ENCODE results near the gene LDLR. TPM values are rescaled to one million over a fixed set of nuclear protein-coding genes. Genes with fewer than 3 reads are reported as not detected.
"Not testable (repeated sequence)": the region's sequence is repeated elsewhere in the genome, so short reads cannot be mapped to it uniquely, and the experiment has no call there.

Gene LDLR
- total and polyA plus RNA-seq, 2 donors (not counting 3 experiments of a cell fraction or from before 2014, with no cell fraction given), result 142 to 174 TPM

GRCh38 chr19:11096210-11096841 lies 7.1 kb downstream of the LDLR start:
- dilution Hi-C loops (cut with MboI; ENCODE audit: extremely low pct_ligation_motif_present, low sequenced_read_pairs), result no loop called here
- CTCF ChIA-PET, result interaction anchor here (1.1 to 3.9 kb wide), 4 partner anchors 11 to 160 kb away, joined by 4 to 30 read pairs (median 6); no protein-coding TSS in a partner anchor
- Histone ChIP-seq H4K20me1 (replicated peaks; ENCODE audit: control insufficient read depth, extremely low read depth, insufficient read depth, low read length) (peaks cover 5% of the 10 kb centered on the region), H3K4me1 (ENCODE audit: control insufficient read depth, extremely low read depth, insufficient read depth, low read length) (peaks cover 62% of the 10 kb centered on the region), H3K4me3 (replicated peaks in 1 of 3; ENCODE audit: insufficient read depth in 1 of 3, low read depth in 1 of 3, low read length in 3 of 3) (peak overlapping the region in 1 of 3 experiments; percentile 29), H3K9me1 (replicated peaks; ENCODE audit: control insufficient read depth, extremely low read depth, insufficient read depth, low read length) (no peaks in the 10 kb centered on the region), H3K9ac (replicated peaks; ENCODE audit: extremely low read depth, insufficient read depth, low read length) (peak overlapping the region; percentile 44), H3K36me3 (ENCODE audit: control insufficient read depth in 2 of 2, extremely low read depth in 1 of 2, insufficient read depth in 2 of 2, low read length in 2 of 2) (peaks cover 3 to 6% of the 10 kb centered on the region in 2 experiments), H3K9me3 (replicated peaks; ENCODE audit: control insufficient read depth, insufficient read depth, low read length) (no peaks in the 10 kb centered on the region), H2AFZ (ENCODE audit: low read depth, low read length) (no peak overlapping the region), H3K27me3 (ENCODE audit: control insufficient read depth in 2 of 2, insufficient read depth in 2 of 2, low read length in 2 of 2) (no peaks in the 10 kb centered on the region), H3K4me2 (ENCODE audit: insufficient read depth, low read length) (peak overlapping the region; percentile 80), H3K27ac (ENCODE audit: insufficient read depth, low read depth, low read length) (peak overlapping the region; percentile 97), H3K79me2 (ENCODE audit: control insufficient read depth, insufficient read depth, low read length) (peaks cover 87% of the 10 kb centered on the region)
- POLR2A ChIA-PET, result interaction anchor here (0.6 to 1.6 kb wide), 2 partner anchors 10 to 109 kb away, joined by 3 to 10 read pairs; no protein-coding TSS in a partner anchor
- TF ChIP-seq, protein P1, sequence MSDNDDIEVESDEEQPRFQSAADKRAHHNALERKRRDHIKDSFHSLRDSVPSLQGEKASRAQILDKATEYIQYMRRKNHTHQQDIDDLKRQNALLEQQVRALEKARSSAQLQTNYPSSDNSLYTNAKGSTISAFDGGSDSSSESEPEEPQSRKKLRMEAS (IDR thresholded peaks at IDR 0.05; ENCODE audit: insufficient read depth, insufficient read length), result no peak
- peak; percentile 23 for TF ChIP-seq POLR2A (IDR thresholded peaks at IDR 0.05; ENCODE audit: low read depth, low read length)
- TF ChIP-seq FOS (IDR thresholded peaks at IDR 0.05; ENCODE audit: borderline replicate concordance, insufficient read depth, low read length), result peak; percentile 72
- no peak for TF ChIP-seq EZH2 (IDR thresholded peaks at IDR 0.05; ENCODE audit: borderline replicate concordance, low read depth, low read length, severe bottlenecking)
- no peak for TF ChIP-seq CTCF (IDR thresholded peaks at IDR 0.05; ENCODE audit: extremely low read depth in 1 of 2, insufficient read depth in 1 of 2, low read depth in 1 of 2, low read length in 2 of 2)
- TF ChIP-seq JUN (IDR thresholded peaks at IDR 0.05; ENCODE audit: borderline replicate concordance, insufficient read depth, insufficient read length, low read depth), result peak; percentile 75
- TF ChIP-seq MYC (IDR thresholded peaks at IDR 0.05; ENCODE audit: low read depth, low read length), result no peak
- no peak for TF ChIP-seq GATA2 (IDR thresholded peaks at IDR 0.05; ENCODE audit: insufficient read depth, insufficient read length, low read depth, low read length)
- no peak for TF ChIP-seq POLR2AphosphoS5 (IDR thresholded peaks at IDR 0.05; ENCODE audit: insufficient read depth, low read depth, low read length)
- FAIRE-seq (peak; percentile 83), DNase-seq (ENCODE audit: low read depth, low spot score) (peak; percentile 88)
- intact Hi-C loops (cut with micrococcal nuclease), result loop anchor here (10.0 kb wide), 2 partner anchors 162 to 592 kb away; partner anchors contain the start of gene KEAP1
- no TSS peak for BruUV-seq (replicated peaks)

GRCh38 chr19:11097367-11097766 lies 8.1 kb downstream of the LDLR start:
- Histone ChIP-seq H3K4me1 (ENCODE audit: control insufficient read depth, extremely low read depth, insufficient read depth, low read length) (peaks cover 53% of the 10 kb centered on the region), H3K79me2 (ENCODE audit: control insufficient read depth, insufficient read depth, low read length) (peaks cover 86% of the 10 kb centered on the region)
- dilution Hi-C loops (cut with MboI; ENCODE audit: extremely low pct_ligation_motif_present, low sequenced_read_pairs); H3K4me2 ChIP-seq (ENCODE audit: insufficient read depth, low read length); H2AFZ ChIP-seq (ENCODE audit: low read depth, low read length); FAIRE-seq; H4K20me1 ChIP-seq (replicated peaks; ENCODE audit: control insufficient read depth, extremely low read depth, insufficient read depth, low read length); DNase-seq (ENCODE audit: low read depth, low spot score); BruUV-seq (replicated peaks); H3K9ac ChIP-seq (replicated peaks; ENCODE audit: extremely low read depth, insufficient read depth, low read length); H3K27ac ChIP-seq (ENCODE audit: insufficient read depth, low read depth, low read length); H3K36me3 ChIP-seq (ENCODE audit: control insufficient read depth in 2 of 2, extremely low read depth in 1 of 2, insufficient read depth in 2 of 2, low read length in 2 of 2); H3K4me3 ChIP-seq (replicated peaks in 1 of 3; ENCODE audit: insufficient read depth in 1 of 3, low read depth in 1 of 3, low read length in 3 of 3); H3K9me3 ChIP-seq (replicated peaks; ENCODE audit: control insufficient read depth, insufficient read depth, low read length); H3K9me1 ChIP-seq (replicated peaks; ENCODE audit: control insufficient read depth, extremely low read depth, insufficient read depth, low read length); H3K27me3 ChIP-seq (ENCODE audit: control insufficient read depth in 2 of 2, insufficient read depth in 2 of 2, low read length in 2 of 2): not testable (repeated sequence)
- POLR2A ChIA-PET, result interaction anchor here (0.6 kb wide), 1 partner anchor 15 kb away, joined by 3 read pairs; no protein-coding TSS in a partner anchor
- intact Hi-C loops (cut with micrococcal nuclease), result loop anchor here (10.0 kb wide), 2 partner anchors 163 to 593 kb away; partner anchors contain the start of gene KEAP1
- CTCF ChIA-PET, result interaction anchor here (1.7 to 3.9 kb wide), 2 partner anchors 28 to 61 kb away, joined by 6 to 30 read pairs; no protein-coding TSS in a partner anchor

All from endothelial cell of umbilical vein (primary cell).